Stimulated activated naive CD8-positive, alpha-beta T cell treated with anti-CD3 and anti-CD28 coated beads, Interleukin-15, amount 100 ng/mL, for 72 hours (primary cell): ENCODE measurements around the gene ARHGAP15.

Source experiments
- ATAC-seq: fragments of 150-1000 bp; cut with Tn5 transposase; 2 replicates; pipeline ENCODE4 v1.10.0; 2021; ENCODE audit warnings: mild to moderate bottlenecking, moderate library complexity
- DNase-seq, 2 donors: peaks; one replicate each; pipeline ENCODE4 v3.0.0; 2021 to 2022
- H3K27ac Mint-ChIP-seq, 2 donors: one replicate each; pipeline ENCODE4 v1.8.0; 2022; ENCODE audit warnings: mild to moderate bottlenecking in 2 of 2, mixed read lengths in 2 of 2, moderate library complexity in 2 of 2
- H3K27me3 Mint-ChIP-seq: one replicate; pipeline ENCODE4 v1.8.0; 2022; ENCODE audit warnings: mixed read lengths
- H3K4me1 Mint-ChIP-seq: one replicate; pipeline ENCODE4 v1.8.0; 2022; ENCODE audit warnings: mild to moderate bottlenecking, mixed read lengths
- H3K4me3 Mint-ChIP-seq, 2 donors: one replicate each; pipeline ENCODE4 v1.8.0; 2022; ENCODE audit warnings: mild to moderate bottlenecking in 2 of 2, mixed read lengths in 2 of 2, moderate library complexity in 1 of 2
- H3K9me3 Mint-ChIP-seq, 2 donors: one replicate each; pipeline ENCODE4 v1.8.0; 2022; ENCODE audit warnings: mixed read lengths in 2 of 2

ARHGAP15 gene

DNA sequence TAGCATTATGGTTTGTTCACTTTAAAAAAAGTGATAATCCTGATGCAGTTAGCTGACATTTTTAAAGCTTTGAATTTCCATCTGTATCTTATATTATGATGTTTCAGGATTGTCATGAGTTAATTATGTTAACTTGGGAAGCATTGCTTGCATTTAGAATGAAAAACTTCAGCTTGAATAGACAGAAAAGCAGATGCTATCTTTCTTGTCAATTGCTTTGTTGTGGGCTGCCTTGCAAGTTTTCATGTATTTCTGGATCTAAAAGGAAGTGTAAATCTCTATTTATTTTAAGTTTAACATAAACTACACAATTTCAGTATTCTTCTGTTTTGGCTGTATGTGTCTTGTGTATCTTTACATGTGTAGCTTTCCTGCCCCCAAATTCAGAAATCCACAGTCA is 479.5 kb downstream of the ARHGAP15 start:
- DNase-seq: no peak
- Mint-ChIP-seq H3K27ac (peak overlapping the region in 1 of 2 donors; percentile 12), H3K27me3 (no peaks in the 10 kb centered on the region), H3K9me3 (no peaks in the 10 kb centered on the region), H3K4me3 (no peak overlapping the region), H3K4me1 (peaks cover 28% of the 10 kb centered on the region)
- ATAC-seq: no peak

DNA sequence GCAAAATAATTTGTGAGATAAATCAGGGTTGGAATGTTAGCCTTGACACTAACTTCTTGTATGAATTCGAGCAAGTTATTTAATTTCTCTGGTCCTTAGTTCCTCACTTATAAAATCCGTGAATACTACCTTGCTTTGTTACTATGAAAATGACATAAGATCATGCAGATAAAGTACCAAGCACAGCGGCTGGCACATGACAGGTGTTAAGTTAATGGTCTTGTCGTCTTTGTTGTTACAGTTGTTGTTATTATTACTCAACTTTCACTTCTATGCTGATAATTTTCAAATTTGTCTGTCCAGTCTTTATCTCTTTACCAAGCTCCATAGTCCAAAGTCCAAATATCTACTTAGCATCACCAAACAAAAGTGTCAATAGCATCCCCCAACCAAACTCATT is 482.1 kb downstream of the ARHGAP15 start:
- no peak overlapping the region for H3K4me3 Mint-ChIP-seq
- no peak overlapping the region for H3K27ac Mint-ChIP-seq
- DNase-seq (no peak), ATAC-seq (no peak)
- H3K4me1 Mint-ChIP-seq: peaks cover 42% of the 10 kb centered on the region
- no peaks in the 10 kb centered on the region for H3K27me3 Mint-ChIP-seq
- H3K9me3 Mint-ChIP-seq: no peaks in the 10 kb centered on the region

DNA sequence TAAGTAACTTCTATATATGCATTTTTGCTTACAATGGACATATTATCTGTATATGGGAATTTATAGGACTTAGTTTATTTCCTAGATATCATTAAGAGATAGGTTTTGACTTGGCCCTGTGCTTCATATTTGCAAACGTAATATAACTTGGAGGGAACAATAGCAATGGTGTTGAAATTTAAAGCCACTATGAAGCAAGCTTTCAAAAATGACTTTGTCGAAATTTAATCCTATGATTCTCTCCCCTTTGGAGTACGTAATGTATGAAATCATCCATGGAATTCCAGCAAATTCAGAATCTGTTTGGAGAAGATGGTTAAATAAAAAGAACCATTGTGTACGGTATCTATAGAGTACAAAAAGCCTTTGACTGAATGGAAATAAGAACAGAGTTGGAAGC is 486.3 kb downstream of the ARHGAP15 start:
- H3K4me1 Mint-ChIP-seq: peaks cover 31% of the 10 kb centered on the region
- H3K27me3 Mint-ChIP-seq: no peaks in the 10 kb centered on the region
- no peak overlapping the region for H3K27ac Mint-ChIP-seq
- ATAC-seq (no peak), DNase-seq (no peak)
- peaks cover 0 to 8% of the 10 kb centered on the region in 2 donors for H3K9me3 Mint-ChIP-seq
- H3K4me3 Mint-ChIP-seq: no peak overlapping the region

DNA sequence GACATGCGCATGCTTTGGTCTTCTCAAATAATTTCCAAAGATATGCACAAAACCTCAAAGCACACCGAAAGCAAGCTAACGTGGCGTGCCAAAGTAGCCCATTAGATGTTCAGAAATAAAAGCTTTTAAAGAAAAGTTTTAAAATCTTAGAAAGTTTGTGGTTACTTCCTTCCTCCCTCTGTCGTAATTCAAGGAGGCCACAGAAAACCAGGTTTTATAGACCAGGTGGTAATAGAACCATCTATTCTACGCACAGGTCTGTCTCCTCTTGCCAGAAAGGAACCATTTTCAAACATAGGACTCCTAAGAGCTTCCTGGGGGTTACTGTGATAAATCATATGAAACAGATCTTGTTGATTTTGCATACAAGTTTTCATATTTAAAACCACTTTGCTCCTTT is 487.2 kb downstream of the ARHGAP15 start:
- Mint-ChIP-seq H3K4me3 (no peak overlapping the region), H3K27me3 (no peaks in the 10 kb centered on the region), H3K4me1 (peaks cover 28% of the 10 kb centered on the region), H3K27ac (no peak overlapping the region), H3K9me3 (peaks cover 0 to 8% of the 10 kb centered on the region in 2 donors)
- no peak for DNase-seq
- no peak for ATAC-seq

GRCh38 chr2:143617803-143618415 is 488.7 kb downstream of the ARHGAP15 start:
- Mint-ChIP-seq H3K4me1 (peaks cover 23% of the 10 kb centered on the region), H3K27ac (no peak overlapping the region), H3K27me3 (no peaks in the 10 kb centered on the region), H3K9me3 (peaks cover 0 to 8% of the 10 kb centered on the region in 2 donors), H3K4me3 (no peak overlapping the region)
- no peak for DNase-seq
- no peak for ATAC-seq

DNA sequence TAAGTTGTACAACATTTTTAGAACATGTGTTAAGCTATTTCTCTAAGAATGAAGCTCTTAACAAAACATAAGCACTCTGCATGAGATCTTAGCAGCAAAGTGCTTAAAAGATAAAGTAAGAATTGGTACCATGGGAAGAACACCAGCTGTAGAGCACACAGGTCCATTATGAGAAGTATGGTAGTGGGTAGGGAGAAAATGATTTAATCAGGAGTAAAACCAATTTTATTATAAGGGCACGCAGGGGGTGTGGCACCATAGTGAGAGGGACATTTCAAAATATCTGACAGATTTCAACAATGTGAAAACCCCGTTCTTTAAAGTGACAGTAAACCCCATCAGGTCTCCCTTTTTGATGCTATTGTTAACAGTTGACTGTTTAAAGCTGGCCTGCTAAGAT is 492.9 kb downstream of the ARHGAP15 start:
- DNase-seq (no peak), ATAC-seq (no peak)
- H3K4me3 Mint-ChIP-seq: no peak overlapping the region
- no peaks in the 10 kb centered on the region for H3K27me3 Mint-ChIP-seq
- peaks cover 7 to 24% of the 10 kb centered on the region in 2 donors for H3K9me3 Mint-ChIP-seq
- no peaks in the 10 kb centered on the region for H3K4me1 Mint-ChIP-seq
- H3K27ac Mint-ChIP-seq: no peak overlapping the region

GRCh38 chr2:143623231-143623908 is 494.2 kb downstream of the ARHGAP15 start:
- Mint-ChIP-seq H3K4me3 (no peak overlapping the region), H3K4me1 (no peaks in the 10 kb centered on the region), H3K27ac (no peak overlapping the region), H3K27me3 (no peaks in the 10 kb centered on the region), H3K9me3 (peaks cover 11 to 24% of the 10 kb centered on the region in 2 donors)
- ATAC-seq (no peak), DNase-seq (no peak)

DNA sequence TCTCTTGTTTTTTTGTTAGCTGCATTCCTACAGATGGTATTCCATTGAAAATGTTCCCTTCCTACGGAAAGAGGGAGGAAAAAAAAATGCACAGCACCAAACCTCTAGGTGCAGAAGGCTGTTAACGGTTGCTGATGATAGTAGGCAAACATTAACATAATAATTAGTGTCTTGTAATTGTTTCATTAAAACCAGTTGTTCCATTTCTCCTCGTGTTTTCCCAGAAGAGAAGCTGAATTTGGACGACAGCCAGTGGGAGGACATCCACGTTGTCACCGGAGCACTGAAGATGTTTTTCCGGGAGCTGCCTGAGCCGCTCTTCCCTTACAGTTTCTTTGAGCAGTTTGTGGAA is 494.7 kb downstream of the ARHGAP15 start:
- no peak for ATAC-seq
- no peaks in the 10 kb centered on the region for H3K4me1 Mint-ChIP-seq
- H3K27ac Mint-ChIP-seq: no peak overlapping the region
- peaks cover 11 to 24% of the 10 kb centered on the region in 2 donors for H3K9me3 Mint-ChIP-seq
- no peaks in the 10 kb centered on the region for H3K27me3 Mint-ChIP-seq
- no peak for DNase-seq
- no peak overlapping the region for H3K4me3 Mint-ChIP-seq

GRCh38 chr2:143629340-143629739 is 500.1 kb downstream of the ARHGAP15 start:
- H3K9me3 Mint-ChIP-seq: peaks cover 17 to 21% of the 10 kb centered on the region in 2 donors
- H3K27ac Mint-ChIP-seq: no peak overlapping the region
- peaks cover 10% of the 10 kb centered on the region for H3K4me1 Mint-ChIP-seq
- ATAC-seq (no peak), DNase-seq (no peak)
- H3K4me3 Mint-ChIP-seq: no peak overlapping the region
- no peaks in the 10 kb centered on the region for H3K27me3 Mint-ChIP-seq

GRCh38 chr2:143632751-143633374 is 503.6 kb downstream of the ARHGAP15 start:
- Mint-ChIP-seq H3K9me3 (peaks cover 22 to 27% of the 10 kb centered on the region in 2 donors), H3K4me3 (peak overlapping the region in 1 of 2 donors; percentile 30), H3K4me1 (peaks cover 10% of the 10 kb centered on the region), H3K27me3 (no peaks in the 10 kb centered on the region), H3K27ac (peak overlapping the region; percentile 15 to 23)
- DNase-seq (no peak), ATAC-seq (peak; percentile 26)

DNA sequence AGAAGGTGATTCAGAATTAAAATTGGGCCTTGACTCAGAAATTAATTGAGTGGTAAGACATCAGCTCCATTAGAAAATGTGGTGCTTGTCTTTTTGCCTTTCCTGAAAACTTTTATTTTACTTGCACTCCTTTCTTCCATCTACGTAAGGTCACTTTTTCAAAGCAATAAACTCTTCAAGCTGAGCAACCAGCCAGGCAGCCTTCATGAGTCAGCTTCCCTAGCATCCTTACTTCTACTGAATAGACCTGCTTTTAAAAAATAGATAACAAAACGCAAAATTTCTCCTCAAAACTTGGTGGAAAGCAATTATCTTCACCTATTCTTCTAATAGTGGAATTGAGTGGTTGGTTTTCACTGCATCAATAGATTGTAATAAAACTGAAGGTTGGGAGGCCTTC is 504.2 kb downstream of the ARHGAP15 start:
- DNase-seq (no peak), ATAC-seq (no peak)
- no peak overlapping the region for H3K4me3 Mint-ChIP-seq
- peaks cover 10% of the 10 kb centered on the region for H3K4me1 Mint-ChIP-seq
- H3K27ac Mint-ChIP-seq: peak overlapping the region in 1 of 2 donors; percentile 17
- peaks cover 20 to 27% of the 10 kb centered on the region in 2 donors for H3K9me3 Mint-ChIP-seq
- H3K27me3 Mint-ChIP-seq: no peaks in the 10 kb centered on the region

DNA sequence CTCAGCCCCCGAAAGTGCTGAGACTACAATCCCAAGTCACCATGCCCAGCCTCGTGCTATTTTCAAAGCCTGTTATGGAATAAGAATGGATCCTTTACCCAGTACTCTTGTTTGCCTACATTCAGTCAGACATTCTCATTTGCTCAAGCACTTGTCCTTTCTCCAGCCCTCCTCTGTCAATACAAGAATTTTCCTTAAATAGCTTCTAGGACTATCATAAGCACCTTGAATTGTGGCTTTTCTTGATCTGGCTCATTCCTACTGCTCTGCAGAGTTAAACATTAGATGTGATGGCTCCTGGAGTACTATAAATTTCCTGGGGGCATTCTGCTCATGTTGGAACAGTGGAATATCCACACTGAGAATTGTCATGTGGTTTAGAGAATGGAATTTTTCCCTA is 506.1 kb downstream of the ARHGAP15 start:
- DNase-seq (no peak), ATAC-seq (no peak)
- Mint-ChIP-seq H3K4me3 (no peak overlapping the region), H3K4me1 (peaks cover 10% of the 10 kb centered on the region), H3K27me3 (no peaks in the 10 kb centered on the region), H3K9me3 (peaks cover 20 to 27% of the 10 kb centered on the region in 2 donors), H3K27ac (no peak overlapping the region)

- no peak overlapping the region for H3K4me3 Mint-ChIP-seq
- ATAC-seq (no peak), DNase-seq (no peak)
- H3K27ac Mint-ChIP-seq: no peak overlapping the region
- peaks cover 20 to 27% of the 10 kb centered on the region in 2 donors for H3K9me3 Mint-ChIP-seq
- no peaks in the 10 kb centered on the region for H3K27me3 Mint-ChIP-seq
- H3K4me1 Mint-ChIP-seq: peaks cover 10% of the 10 kb centered on the region
These were observed 506.7 kb downstream of the ARHGAP15 start for GRCh38 chr2:143635936-143636335.

- Mint-ChIP-seq H3K9me3 (peaks cover 4 to 11% of the 10 kb centered on the region in 2 donors), H3K4me1 (no peaks in the 10 kb centered on the region), H3K4me3 (no peak overlapping the region), H3K27me3 (no peaks in the 10 kb centered on the region), H3K27ac (no peak overlapping the region)
- no peak for ATAC-seq
- DNase-seq: no peak
These were observed 511.6 kb downstream of the ARHGAP15 start for GRCh38 chr2:143640826-143641225.

GRCh38 chr2:143645921-143646645 is 516.9 kb downstream of the ARHGAP15 start:
- no peak for DNase-seq
- no peak for ATAC-seq
- H3K27ac Mint-ChIP-seq: no peak overlapping the region
- H3K4me3 Mint-ChIP-seq: no peak overlapping the region
- H3K27me3 Mint-ChIP-seq: no peaks in the 10 kb centered on the region
- H3K9me3 Mint-ChIP-seq: no peaks in the 10 kb centered on the region
- H3K4me1 Mint-ChIP-seq: no peaks in the 10 kb centered on the region
